Body of pancreas (tissue), 4 donors: Measurements from ENCODE around the gene SLK.

ENCODE experiments used
- POLR2A ChIP-seq, 3 donors: fragments of 450-650 bp; IDR thresholded peaks; one replicate each; pipeline ENCODE4 v1.6.1; 2016; ENCODE audit warnings: antibody characterized with exemption in 3 of 3, mild to moderate bottlenecking in 2 of 3
- TF ChIP-seq, protein P1 (sequence below), 7 experiments: fragments of 450-650 bp in 4 of 7; fragments of 200-600 bp in 3 of 7; sonication (generic) in 3 of 7; IDR thresholded peaks; one replicate each; pipeline ENCODE4 v1.5.1; 2016 to 2019; ENCODE audit warnings: antibody characterized with exemption in 7 of 7

DNA sequence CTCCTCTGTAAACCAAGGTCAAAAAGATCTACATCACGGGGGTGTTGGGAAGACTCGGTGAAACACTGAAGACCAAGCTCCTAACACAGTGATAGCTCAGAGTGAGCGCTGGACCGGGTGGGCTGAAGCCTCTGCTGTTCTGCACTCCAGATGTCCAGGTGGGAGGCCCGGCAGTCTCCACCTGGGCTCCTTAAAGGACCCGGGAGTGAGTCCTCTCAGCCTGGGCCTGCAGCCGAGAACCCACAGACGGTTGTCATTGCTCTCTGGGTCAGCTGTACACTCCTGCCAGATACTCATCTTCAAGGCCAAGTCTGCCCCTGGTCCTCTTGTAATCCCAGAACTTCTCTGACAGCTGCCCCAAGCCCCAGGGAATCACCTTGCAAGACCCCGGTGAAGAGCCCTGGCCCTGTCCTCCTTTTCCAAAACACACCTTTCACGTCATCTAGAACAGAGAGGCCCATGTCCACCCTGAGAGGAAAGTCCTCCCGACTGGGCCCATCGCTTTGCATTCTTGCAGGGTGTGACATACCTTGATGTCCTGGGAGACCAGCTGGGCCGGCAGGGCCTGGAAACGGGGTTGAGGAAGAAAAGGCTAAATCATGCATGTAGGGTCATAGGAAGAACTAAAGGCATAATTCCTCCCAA, 75.1 kb downstream of the SLK start:
- TF ChIP-seq, protein P1, sequence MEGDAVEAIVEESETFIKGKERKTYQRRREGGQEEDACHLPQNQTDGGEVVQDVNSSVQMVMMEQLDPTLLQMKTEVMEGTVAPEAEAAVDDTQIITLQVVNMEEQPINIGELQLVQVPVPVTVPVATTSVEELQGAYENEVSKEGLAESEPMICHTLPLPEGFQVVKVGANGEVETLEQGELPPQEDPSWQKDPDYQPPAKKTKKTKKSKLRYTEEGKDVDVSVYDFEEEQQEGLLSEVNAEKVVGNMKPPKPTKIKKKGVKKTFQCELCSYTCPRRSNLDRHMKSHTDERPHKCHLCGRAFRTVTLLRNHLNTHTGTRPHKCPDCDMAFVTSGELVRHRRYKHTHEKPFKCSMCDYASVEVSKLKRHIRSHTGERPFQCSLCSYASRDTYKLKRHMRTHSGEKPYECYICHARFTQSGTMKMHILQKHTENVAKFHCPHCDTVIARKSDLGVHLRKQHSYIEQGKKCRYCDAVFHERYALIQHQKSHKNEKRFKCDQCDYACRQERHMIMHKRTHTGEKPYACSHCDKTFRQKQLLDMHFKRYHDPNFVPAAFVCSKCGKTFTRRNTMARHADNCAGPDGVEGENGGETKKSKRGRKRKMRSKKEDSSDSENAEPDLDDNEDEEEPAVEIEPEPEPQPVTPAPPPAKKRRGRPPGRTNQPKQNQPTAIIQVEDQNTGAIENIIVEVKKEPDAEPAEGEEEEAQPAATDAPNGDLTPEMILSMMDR (IDR thresholded peaks at IDR 0.05), result no peak
- no peak for TF ChIP-seq POLR2A (IDR thresholded peaks at IDR 0.05)
